Panc1 (cell line): Measurements from ENCODE around the gene LINC00237.

Source experiments
- SIN3A ChIP-seq: IDR thresholded peaks from 2 replicates; pipeline ENCODE4 v1.6.1; 2012; ENCODE audit warnings: low read depth, mild to moderate bottlenecking, low read length, moderate library complexity, borderline replicate concordance; ENCODE audit not compliant: insufficient read depth
- TF ChIP-seq, protein P1 (sequence below): fragments of 450-650 bp; IDR thresholded peaks from 2 replicates; pipeline ENCODE4 v1.5.1; 2017; ENCODE audit warnings: mild to moderate bottlenecking

DNA sequence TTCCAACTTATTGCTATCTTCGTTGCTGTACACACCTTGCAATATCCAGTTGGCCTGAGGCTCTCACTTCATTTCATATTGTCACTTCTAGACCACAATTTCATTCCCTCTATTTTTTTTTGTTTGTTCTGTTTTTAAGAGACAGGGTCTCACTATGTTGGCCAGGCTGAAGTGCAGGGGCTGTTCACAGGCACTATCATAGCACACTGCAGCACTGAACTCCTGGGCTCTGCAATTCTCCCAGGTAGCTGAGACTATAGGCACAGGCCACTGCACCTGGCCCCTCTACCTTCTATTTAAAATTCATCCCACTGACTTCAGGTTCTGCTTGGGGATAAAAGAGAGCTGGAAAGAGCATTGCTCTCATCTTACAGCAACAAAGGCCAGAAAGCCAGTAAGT lies 4.7 kb upstream of the LINC00237 start:
- TF ChIP-seq, protein P1, sequence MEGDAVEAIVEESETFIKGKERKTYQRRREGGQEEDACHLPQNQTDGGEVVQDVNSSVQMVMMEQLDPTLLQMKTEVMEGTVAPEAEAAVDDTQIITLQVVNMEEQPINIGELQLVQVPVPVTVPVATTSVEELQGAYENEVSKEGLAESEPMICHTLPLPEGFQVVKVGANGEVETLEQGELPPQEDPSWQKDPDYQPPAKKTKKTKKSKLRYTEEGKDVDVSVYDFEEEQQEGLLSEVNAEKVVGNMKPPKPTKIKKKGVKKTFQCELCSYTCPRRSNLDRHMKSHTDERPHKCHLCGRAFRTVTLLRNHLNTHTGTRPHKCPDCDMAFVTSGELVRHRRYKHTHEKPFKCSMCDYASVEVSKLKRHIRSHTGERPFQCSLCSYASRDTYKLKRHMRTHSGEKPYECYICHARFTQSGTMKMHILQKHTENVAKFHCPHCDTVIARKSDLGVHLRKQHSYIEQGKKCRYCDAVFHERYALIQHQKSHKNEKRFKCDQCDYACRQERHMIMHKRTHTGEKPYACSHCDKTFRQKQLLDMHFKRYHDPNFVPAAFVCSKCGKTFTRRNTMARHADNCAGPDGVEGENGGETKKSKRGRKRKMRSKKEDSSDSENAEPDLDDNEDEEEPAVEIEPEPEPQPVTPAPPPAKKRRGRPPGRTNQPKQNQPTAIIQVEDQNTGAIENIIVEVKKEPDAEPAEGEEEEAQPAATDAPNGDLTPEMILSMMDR, result no peak
- no peak for TF ChIP-seq SIN3A
